Measurements from ENCODE around the gene ATP11A. TPM values are rescaled to one million over a fixed set of nuclear protein-coding genes. Genes with fewer than 3 reads are reported as not detected.

Gene ATP11A
- polyA plus RNA-seq, 3 donors: 38.4 to 87.7 (median 43.9) TPM

DNA sequence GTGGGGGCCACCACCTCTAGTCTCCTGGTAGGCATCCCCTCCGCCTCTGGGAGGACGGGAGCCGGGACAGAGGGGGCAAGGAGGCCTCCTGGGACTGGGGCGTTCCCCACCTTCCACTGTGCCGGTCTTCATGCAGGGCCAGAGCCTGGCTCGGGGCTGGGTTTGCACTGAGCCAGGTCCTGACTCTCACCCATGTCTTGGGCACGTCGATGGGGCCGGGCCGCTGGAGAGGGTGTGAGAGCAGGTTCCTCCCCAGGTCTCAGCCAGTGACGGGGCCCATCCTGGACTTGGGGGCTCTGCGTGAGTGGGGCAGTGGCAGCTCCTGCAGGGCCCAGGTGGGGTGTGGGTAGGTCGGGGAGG, 26.6 kb downstream of the ATP11A start:
- no peak for DNase-seq (ENCODE audit: extremely low read depth in 1 of 11, low read depth in 9 of 11, low spot score in 4 of 11)

- no peak for DNase-seq (ENCODE audit: extremely low read depth in 1 of 11, low read depth in 9 of 11, low spot score in 4 of 11)
Measured at GRCh38 chr13:112716841-112717520, 27.1 kb downstream of the ATP11A start.

DNA sequence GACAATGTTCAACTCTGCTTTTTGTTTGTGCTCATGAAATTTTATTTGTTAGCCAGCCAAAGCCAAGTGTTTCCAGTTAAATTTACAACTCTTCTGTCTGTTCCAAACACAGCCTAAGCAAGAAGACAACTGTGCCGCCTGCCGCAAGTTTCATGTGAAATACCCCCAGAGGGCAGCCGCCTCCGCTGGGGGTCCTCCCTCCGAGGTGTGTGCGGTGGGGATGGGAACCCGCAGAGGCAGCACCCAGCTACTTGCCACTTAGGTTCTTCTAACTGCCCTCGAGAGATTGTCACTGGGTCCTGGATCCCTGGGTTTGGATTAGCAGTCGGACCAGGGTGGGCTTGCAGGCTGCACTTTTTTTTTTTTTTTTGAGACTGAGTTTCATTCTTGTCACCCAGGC, 28.5 kb downstream of the ATP11A start:
- DNase-seq (ENCODE audit: extremely low read depth in 1 of 11, low read depth in 9 of 11, low spot score in 4 of 11): no peak

DNA sequence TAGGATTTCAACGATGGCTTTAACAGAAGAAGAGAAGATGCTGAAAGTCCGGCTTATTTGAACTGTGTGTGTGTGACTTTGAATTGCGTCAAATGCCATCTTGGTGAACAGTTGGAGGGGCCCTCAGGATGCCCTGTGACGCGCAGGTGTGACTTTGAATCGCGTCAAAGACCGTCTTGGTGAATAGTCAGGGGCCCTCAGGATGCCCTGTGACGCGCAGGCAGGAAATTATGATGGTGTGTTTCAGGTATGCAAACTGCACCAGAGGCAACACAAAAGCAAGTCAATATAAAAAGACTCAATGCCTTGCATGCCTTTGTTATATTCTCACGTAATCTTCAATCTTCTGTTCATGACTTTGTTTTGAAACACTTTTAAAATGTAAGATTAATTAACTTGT, 29.2 kb downstream of the ATP11A start:
- DNase-seq (ENCODE audit: extremely low read depth in 1 of 11, low read depth in 9 of 11, low spot score in 4 of 11): no peak

DNA sequence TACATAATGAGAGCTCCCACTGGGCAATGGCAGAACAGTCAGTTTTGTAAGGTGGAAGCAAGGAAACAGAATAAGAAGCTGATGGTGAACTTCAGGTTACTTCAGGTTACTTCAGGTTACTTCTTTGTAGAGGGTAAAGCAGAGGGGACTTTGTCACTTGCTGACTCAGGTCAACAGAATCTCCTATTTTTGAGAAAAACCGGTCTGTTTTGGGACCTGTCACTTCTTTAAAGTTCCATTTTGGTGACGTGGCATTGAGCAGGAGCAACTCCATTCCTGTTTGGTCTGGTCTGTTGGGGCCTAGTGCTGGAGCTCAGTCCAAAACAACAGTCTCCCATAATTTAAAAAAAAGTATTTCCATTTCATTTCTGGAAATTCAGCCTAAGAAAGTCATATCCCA, 29.7 kb downstream of the ATP11A start:
- no peak for DNase-seq (ENCODE audit: extremely low read depth in 1 of 11, low read depth in 9 of 11, low spot score in 4 of 11)

- DNase-seq (ENCODE audit: extremely low read depth in 1 of 11, low read depth in 9 of 11, low spot score in 4 of 11): no peak
Measured at GRCh38 chr13:112720251-112720650, 30.4 kb downstream of the ATP11A start.

DNA sequence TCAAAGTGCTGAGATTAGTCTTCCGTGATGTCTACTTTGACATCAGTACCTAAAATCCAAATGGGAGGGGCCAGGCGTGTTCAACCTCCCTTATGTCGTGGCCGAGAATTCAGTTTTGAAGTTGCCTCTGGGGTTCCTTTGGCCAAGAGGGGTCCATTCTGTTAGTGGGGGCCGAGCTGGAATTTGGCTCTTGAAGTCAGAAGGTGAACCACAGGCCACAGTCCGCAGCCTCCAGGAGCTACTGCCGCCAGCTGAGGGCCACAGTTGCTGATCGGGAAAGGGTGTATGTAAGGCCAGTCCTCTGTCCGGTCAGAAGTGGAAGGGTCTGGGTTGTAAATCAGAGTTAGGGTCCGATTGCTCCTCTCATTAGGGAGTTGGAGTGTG, 31.0 kb downstream of the ATP11A start:
- no peak for DNase-seq (ENCODE audit: extremely low read depth in 1 of 11, low read depth in 9 of 11, low spot score in 4 of 11)

GRCh38 chr13:112721198-112722104, 31.6 kb downstream of the ATP11A start:
- no peak for DNase-seq (ENCODE audit: extremely low read depth in 1 of 11, low read depth in 9 of 11, low spot score in 4 of 11)

GRCh38 chr13:112722433-112723263, 32.8 kb downstream of the ATP11A start:
- no peak for DNase-seq (ENCODE audit: extremely low read depth in 1 of 11, low read depth in 9 of 11, low spot score in 4 of 11)

GRCh38 chr13:112723771-112724170, 33.9 kb downstream of the ATP11A start:
- no peak for DNase-seq (ENCODE audit: extremely low read depth in 1 of 11, low read depth in 9 of 11, low spot score in 4 of 11)

GRCh38 chr13:112724788-112725345, 35.0 kb downstream of the ATP11A start:
- DNase-seq (ENCODE audit: extremely low read depth in 1 of 11, low read depth in 9 of 11, low spot score in 4 of 11): no peak

- no peak for DNase-seq (ENCODE audit: extremely low read depth in 1 of 11, low read depth in 9 of 11, low spot score in 4 of 11)
Measured at GRCh38 chr13:112725346-112726015, 35.6 kb downstream of the ATP11A start.

DNA sequence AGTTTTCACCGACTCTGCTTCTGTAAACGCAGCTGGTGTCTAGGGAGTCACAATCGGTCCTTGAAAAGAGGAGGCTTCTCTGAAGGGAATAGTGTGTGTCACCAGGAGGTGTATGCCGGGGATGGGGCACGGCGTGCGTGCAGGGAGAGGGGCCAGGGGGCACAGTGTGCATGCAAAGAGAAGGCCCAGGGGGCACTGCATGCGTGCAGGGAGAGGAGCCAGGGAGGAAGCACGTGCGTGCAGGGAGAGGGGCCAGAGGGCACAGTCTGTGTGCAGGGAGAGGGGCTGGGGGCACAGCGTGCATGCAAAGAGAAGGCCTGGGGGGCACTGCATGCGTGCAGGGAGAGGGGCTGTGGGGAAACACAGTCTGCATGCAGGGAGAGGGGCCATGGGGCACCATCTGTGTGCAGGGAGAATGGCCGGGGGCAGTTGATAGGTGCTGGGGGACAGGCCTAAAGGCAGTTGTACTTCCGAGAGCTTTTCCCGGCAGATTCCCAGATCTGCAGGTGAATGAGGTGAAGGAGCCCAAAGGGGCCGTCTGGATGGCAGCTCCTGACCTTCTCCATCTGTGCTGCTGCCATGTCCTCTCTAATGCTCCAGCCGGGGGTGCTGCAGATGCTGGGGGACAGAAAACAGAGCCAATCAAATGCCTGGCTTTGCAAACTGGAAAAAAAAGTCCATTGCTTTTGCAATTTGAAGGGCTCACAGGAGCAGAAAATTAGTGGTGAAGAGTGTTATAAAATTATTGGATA, 36.4 kb downstream of the ATP11A start:
- no peak for DNase-seq (ENCODE audit: extremely low read depth in 1 of 11, low read depth in 9 of 11, low spot score in 4 of 11)

GRCh38 chr13:112727581-112727980, 37.7 kb downstream of the ATP11A start:
- no peak for DNase-seq (ENCODE audit: extremely low read depth in 1 of 11, low read depth in 9 of 11, low spot score in 4 of 11)

- no peak for DNase-seq (ENCODE audit: extremely low read depth in 1 of 11, low read depth in 9 of 11, low spot score in 4 of 11)
Measured at GRCh38 chr13:112728375-112729126, 38.7 kb downstream of the ATP11A start.

DNA sequence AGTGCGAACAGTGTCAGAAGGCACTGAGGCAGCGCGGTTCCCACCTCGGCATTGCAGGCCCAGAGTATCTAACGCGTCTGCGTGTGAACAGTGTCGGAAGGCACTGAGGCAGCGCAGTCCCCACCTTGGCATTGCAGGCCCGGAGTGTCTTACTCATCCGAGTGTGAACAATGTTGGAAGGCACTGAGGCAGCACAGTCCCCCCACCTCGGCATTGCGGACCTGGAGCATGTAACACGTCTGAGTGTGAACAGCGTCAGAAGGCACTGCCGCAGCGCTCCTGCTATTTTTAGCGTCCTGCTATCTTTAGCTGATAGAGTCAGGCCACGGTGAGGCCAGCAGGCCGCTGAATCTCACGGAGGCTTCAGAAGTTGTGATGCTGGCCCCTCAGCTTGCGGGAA, 39.6 kb downstream of the ATP11A start:
- no peak for DNase-seq (ENCODE audit: extremely low read depth in 1 of 11, low read depth in 9 of 11, low spot score in 4 of 11)

DNA sequence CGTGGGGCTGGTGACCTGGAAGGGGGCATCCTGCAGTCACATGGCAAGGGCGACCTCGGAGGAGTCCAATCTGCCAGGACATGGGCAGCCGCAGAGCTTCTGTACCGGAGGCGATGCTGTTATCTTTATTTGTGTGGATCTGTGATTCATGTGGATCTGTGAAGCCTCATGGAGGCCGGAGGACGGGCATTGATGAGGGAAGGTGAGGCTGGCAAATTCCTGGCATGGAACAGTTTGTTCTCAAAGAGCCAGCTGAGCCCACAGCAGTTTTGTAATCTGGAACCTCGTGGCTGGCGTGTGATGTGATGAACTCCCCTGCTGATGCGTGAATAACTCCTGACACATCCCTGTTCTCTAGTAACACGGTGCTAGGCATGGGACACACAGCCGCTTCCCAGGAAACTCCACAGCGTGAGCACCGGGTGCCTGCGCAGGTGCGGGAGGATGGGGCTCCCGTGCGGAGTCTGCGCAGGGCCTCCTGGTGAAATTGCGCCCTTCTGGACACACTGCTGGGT, 40.4 kb downstream of the ATP11A start:
- DNase-seq (ENCODE audit: extremely low read depth in 1 of 11, low read depth in 9 of 11, low spot score in 4 of 11): no peak

Measured in renal cortex interstitium (tissue), 11 donors.